NCI-H1694 treated with DMSO at 0.1 percent for 48 hours (cell line): ENCODE measurements around the gene TIGD1.
"Not testable (repeated sequence)": the region's sequence is repeated elsewhere in the genome, so short reads cannot be mapped to it uniquely, and the experiment has no call there.

Experiments
- DNase-seq: peaks from one replicate; lab custom pipeline; 2025; lab: John Stamatoyannopoulos, UW

Gene TIGD1

DNA sequence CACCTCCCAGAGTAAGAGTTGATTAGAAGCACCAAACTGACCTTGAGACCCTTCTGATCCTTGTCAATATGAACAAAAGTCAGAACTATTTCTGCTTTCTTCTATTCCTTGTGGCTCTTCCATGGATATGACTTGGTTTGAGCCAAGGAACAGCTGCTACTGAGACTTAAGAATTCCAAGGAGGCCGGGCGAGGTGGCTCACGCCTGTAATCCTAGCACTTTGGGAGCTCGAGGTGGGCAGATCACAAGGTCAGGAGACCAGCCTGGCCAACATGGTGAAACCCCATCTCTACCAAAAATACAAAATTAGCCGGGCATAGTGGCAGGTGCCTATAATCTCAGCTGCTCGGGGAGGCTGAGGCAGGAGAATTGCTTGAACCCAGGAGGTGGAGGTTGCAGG is 20.1 kb upstream of the TIGD1 start:
- DNase-seq: not testable (repeated sequence)

DNA sequence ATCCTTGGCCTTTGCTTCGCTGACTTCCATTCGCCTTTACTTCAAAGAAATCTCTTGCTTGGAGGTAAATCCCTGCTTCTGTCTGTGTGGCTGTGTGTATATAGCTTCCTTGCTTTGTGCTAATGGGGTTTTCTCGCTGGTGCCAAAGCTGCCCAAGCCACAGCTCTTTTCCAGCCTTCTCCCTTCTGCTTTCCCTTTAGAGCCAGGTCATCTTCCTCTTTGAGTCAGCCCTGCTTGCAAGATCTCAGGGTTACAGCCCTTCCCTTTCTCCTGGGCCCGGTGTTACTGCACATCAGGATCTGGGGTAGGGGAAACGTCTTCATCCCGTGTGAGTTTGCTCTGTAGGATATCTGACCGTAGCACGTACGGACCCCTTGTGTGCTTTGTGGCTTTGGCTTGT is 19.2 kb upstream of the TIGD1 start:
- no peak for DNase-seq

- DNase-seq: no peak
These were observed 17.8 kb upstream of the TIGD1 start for GRCh38 chr2:232568161-232568560.

DNA sequence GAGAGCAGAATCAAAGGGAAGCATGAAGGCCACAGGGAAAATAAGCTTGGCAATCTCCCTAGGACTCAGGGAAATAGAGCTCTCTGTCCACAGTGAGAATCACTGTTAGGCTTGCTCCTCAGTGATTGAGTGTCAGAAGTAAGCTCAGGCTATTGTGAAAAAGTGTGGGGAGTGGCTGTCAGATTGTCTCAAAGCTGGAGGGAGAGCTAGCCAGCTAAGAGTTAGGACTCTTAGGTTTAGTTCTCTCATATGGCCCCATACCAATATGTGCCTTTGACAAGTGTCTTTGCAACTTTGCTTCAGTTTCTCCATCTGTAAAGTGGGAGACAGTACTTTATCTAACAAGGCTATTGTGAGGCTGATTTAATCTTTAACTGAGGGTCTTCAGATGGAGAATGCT is 17.4 kb upstream of the TIGD1 start:
- DNase-seq: no peak

DNA sequence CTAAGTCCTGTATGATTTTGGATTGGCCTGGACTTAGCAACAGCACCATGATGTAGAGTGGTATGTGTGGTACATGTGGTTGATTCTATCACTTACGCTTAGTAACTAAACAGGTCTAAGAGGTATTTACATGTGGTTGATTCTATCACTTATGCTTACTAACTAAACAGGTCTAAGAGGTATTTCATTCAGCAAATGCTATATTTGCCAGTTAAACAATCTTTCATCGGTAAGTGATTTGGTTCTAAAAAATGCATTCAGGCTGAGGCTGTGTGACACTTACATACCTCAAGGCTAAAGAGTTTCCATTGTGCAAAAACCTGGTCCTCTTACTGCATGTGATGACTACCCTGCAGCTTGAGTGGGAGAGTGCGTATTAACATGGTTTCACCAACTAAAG is 13.2 kb upstream of the TIGD1 start:
- no peak for DNase-seq

GRCh38 chr2:232562515-232563151 is 12.3 kb upstream of the TIGD1 start:
- DNase-seq: no peak

GRCh38 chr2:232556426-232556825 is 6.1 kb upstream of the TIGD1 start:
- no peak for DNase-seq

- no peak for DNase-seq
These were observed 1.4 kb upstream of the TIGD1 start for GRCh38 chr2:232551776-232552175.

DNA sequence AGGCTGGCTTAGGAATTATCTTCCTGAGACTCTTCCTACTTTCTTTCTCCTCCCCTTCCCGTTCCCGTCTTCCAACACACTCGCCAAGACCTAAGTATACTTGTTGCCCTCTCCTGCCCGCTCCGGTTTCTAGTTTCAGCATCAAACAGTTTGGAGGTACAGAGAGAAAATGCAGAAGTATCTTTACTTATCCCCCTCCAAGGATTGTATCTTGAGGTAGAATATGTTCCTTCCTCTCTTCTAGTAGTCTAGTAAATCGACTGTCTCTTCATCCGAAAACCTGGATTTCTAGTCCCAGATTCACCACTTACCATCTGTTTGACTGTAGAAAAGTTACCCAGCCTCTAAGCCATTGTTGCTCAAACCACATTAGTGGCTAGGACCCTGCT is 887 bp upstream of the TIGD1 start:
- no peak for DNase-seq

GRCh38 chr2:232549655-232550353 is 553 bp downstream of the TIGD1 start:
- no peak for DNase-seq

GRCh38 chr2:232547991-232548390 is 2.4 kb downstream of the TIGD1 start:
- no peak for DNase-seq

GRCh38 chr2:232545511-232546375 is 4.6 kb downstream of the TIGD1 start:
- DNase-seq: no peak

- no peak for DNase-seq
These were observed 5.7 kb downstream of the TIGD1 start for GRCh38 chr2:232544674-232545073.

- no peak for DNase-seq
These were observed 6.3 kb downstream of the TIGD1 start for GRCh38 chr2:232543928-232544631.

- DNase-seq: no peak
These were observed 6.9 kb downstream of the TIGD1 start for GRCh38 chr2:232543491-232543890.

- DNase-seq: no peak
These were observed 7.5 kb downstream of the TIGD1 start for GRCh38 chr2:232542715-232543467.

DNA sequence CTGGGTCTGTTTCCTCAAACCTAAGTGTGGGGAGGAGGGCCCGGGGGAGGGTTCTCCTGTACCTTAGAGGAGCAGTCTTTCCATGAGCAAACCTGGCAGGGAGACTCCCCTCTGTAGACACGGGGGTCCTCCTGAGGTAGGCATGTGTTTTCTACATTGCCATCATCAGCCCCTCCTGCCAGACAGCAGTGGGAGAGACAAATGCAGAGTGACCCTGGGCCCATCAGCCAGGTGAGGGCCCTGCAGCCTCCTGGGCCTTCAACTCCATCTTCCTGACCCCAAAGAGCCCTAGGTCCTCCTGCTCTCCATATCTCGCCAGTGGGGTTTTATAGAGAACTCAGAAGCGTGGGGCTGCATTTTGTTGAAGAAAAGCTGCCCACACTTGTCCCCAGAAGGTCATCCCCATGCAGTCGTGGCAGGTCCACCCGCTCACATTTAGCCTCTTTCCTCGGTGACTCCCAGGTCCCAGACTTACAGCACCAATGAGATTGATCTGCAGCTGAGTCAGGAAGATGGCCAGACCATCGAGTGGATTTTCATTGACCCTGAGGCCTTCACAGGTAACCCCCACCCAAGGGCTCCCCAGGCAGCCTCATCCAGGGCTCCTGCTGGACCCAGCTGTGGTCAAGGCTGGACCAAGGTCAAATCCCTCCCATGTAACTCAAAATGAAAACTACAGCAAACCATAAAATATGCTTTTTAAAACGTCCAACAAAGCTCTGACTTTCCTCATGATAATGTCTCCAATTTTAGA is 8.2 kb downstream of the TIGD1 start:
- no peak for DNase-seq

GRCh38 chr2:232541195-232541960 is 9.0 kb downstream of the TIGD1 start:
- no peak for DNase-seq

- no peak for DNase-seq
These were observed 9.8 kb downstream of the TIGD1 start for GRCh38 chr2:232540441-232541041.
